Measurements from ENCODE around the gene PCMTD2. TPM values are rescaled to one million over a fixed set of nuclear protein-coding genes. Genes with fewer than 3 reads are reported as not detected.

PCMTD2 gene
- total RNA-seq, 1 donor from 2014 or later = 129 TPM

GRCh38 chr20:64238851-64239387 is 16.6 kb upstream of the PCMTD2 start:
- no peak for DNase-seq

- no peak for DNase-seq
Observed at GRCh38 chr20:64239449-64240242, 15.9 kb upstream of the PCMTD2 start.

GRCh38 chr20:64240243-64241015 is 15.1 kb upstream of the PCMTD2 start:
- no peak for DNase-seq

GRCh38 chr20:64241061-64241460 is 14.5 kb upstream of the PCMTD2 start:
- no peak for DNase-seq

- no peak for DNase-seq
Observed at GRCh38 chr20:64242003-64242796, 13.3 kb upstream of the PCMTD2 start.

GRCh38 chr20:64242797-64243475 is 12.6 kb upstream of the PCMTD2 start:
- no peak for DNase-seq

- no peak for DNase-seq
Observed at GRCh38 chr20:64244281-64244805, 11.2 kb upstream of the PCMTD2 start.

GRCh38 chr20:64244870-64245603 is 10.5 kb upstream of the PCMTD2 start:
- no peak for DNase-seq

- no peak for DNase-seq
Observed at GRCh38 chr20:64245746-64246595, 9.6 kb upstream of the PCMTD2 start.

GRCh38 chr20:64246616-64247306 is 8.8 kb upstream of the PCMTD2 start:
- no peak for DNase-seq

GRCh38 chr20:64247307-64247618 is 8.3 kb upstream of the PCMTD2 start:
- no peak for DNase-seq

- DNase-seq = no peak
Observed at GRCh38 chr20:64247970-64248841, 7.3 kb upstream of the PCMTD2 start.

- no peak for DNase-seq
Observed at GRCh38 chr20:64250027-64250426, 5.5 kb upstream of the PCMTD2 start.

- no peak for DNase-seq
Observed at GRCh38 chr20:64253000-64253383, 2.6 kb upstream of the PCMTD2 start.

GRCh38 chr20:64253443-64253842 is 2.1 kb upstream of the PCMTD2 start:
- no peak for DNase-seq

GRCh38 chr20:64254156-64254555 is 1.4 kb upstream of the PCMTD2 start:
- no peak for DNase-seq

- no peak for DNase-seq
Observed at GRCh38 chr20:64254571-64255360, 782 bp upstream of the PCMTD2 start.
